Liver (tissue), 9 donors: ENCODE results near the gene HAND2. TPM values are rescaled to one million over a fixed set of nuclear protein-coding genes. Genes with fewer than 3 reads are reported as not detected.

Experiments
- DNase-seq: peaks from one replicate; pipeline ENCODE4 v3.0.0-alpha.2; 2017; ENCODE audit warnings: low spot score
- H3K27ac ChIP-seq, 2 donors: one replicate each; pipeline ENCODE4 v1.7.0; 2013; ENCODE audit warnings: inconsistent platforms in 2 of 2, low read length in 2 of 2, control low read depth in 1 of 2, low read depth in 1 of 2, mild to moderate bottlenecking in 1 of 2
- H3K27me3 ChIP-seq, 4 donors: one replicate each; pipeline versions ENCODE4 v1.6.1 to v1.7.0; 2013; ENCODE audit warnings: low read length in 3 of 4, inconsistent platforms in 1 of 4, mild to moderate bottlenecking in 1 of 4, moderate library complexity in 1 of 4; ENCODE audit not compliant: control insufficient read depth in 4 of 4, insufficient read depth in 4 of 4
- H3K36me3 ChIP-seq, 4 donors: one replicate each; pipeline versions ENCODE4 v1.6.1 to v1.7.0; 2013; ENCODE audit warnings: low read length in 3 of 4, mild to moderate bottlenecking in 3 of 4, low read depth in 1 of 4, moderate library complexity in 1 of 4; ENCODE audit not compliant: control insufficient read depth in 4 of 4, insufficient read depth in 3 of 4
- H3K4me1 ChIP-seq, 4 donors: one replicate each; pipeline versions ENCODE4 v1.6.1 to v1.7.0; 2013; ENCODE audit warnings: low read length in 3 of 4, mild to moderate bottlenecking in 3 of 4, moderate library complexity in 1 of 4; ENCODE audit not compliant: control insufficient read depth in 4 of 4, insufficient read depth in 4 of 4
- H3K4me3 ChIP-seq, 3 donors: one replicate each; pipeline versions ENCODE4 v1.6.1 to v1.7.0; 2013; ENCODE audit warnings: low read length in 3 of 3, control low read depth in 1 of 3, low read depth in 1 of 3, mild to moderate bottlenecking in 1 of 3
- H3K9ac ChIP-seq, 2 donors: one replicate each; pipeline ENCODE4 v1.7.0; 2013; ENCODE audit warnings: low read length in 2 of 2, mild to moderate bottlenecking in 2 of 2, moderate library complexity in 2 of 2, control low read depth in 1 of 2, low read depth in 1 of 2
- H3K9me3 ChIP-seq, 4 donors: one replicate each; pipeline versions ENCODE4 v1.6.1 to v1.7.0; 2013; ENCODE audit warnings: low read length in 3 of 4; ENCODE audit not compliant: control insufficient read depth in 4 of 4
- ATF3 ChIP-seq: IDR thresholded peaks from 2 replicates; pipeline ENCODE4 v1.6.1; 2016; ENCODE audit warnings: antibody characterized with exemption
- EGR1 ChIP-seq, 2 donors: IDR thresholded peaks; 2 replicates each; pipeline ENCODE4 v1.6.1; 2016 to 2018; ENCODE audit warnings: antibody characterized with exemption in 2 of 2, low read depth in 2 of 2
- FOXA1 ChIP-seq: IDR thresholded peaks from 2 replicates; pipeline ENCODE4 v1.6.1; 2016; ENCODE audit warnings: antibody characterized with exemption
- FOXA2 ChIP-seq: IDR thresholded peaks from 2 replicates; pipeline ENCODE4 v1.6.1; 2016; ENCODE audit warnings: antibody characterized with exemption
- GABPA ChIP-seq, 2 donors: IDR thresholded peaks in 1 of 2; conservative IDR thresholded peaks in 1 of 2; 2 replicates each; pipeline ENCODE4 v1.6.1; 2016; ENCODE audit warnings: antibody characterized with exemption in 2 of 2, mild to moderate bottlenecking in 1 of 2, moderate library complexity in 1 of 2
- HNF4G ChIP-seq: IDR thresholded peaks from 2 replicates; pipeline ENCODE4 v1.6.1; 2016; ENCODE audit warnings: antibody characterized with exemption
- JUND ChIP-seq, 2 donors: IDR thresholded peaks; 2 replicates each; pipeline ENCODE4 v1.6.1; 2016; ENCODE audit warnings: antibody characterized with exemption in 2 of 2
- MAX ChIP-seq: IDR thresholded peaks from 2 replicates; pipeline ENCODE4 v1.6.1; 2016; ENCODE audit warnings: antibody characterized with exemption
- NR2F2 ChIP-seq: IDR thresholded peaks from 2 replicates; pipeline ENCODE4 v1.6.1; 2016; ENCODE audit warnings: antibody characterized with exemption
- RAD21 ChIP-seq, 2 donors: IDR thresholded peaks; 2 replicates each; pipeline ENCODE4 v1.6.1; 2016; ENCODE audit warnings: antibody characterized with exemption in 2 of 2, mild to moderate bottlenecking in 2 of 2
- REST ChIP-seq: IDR thresholded peaks from 2 replicates; pipeline ENCODE4 v1.6.1; 2016; ENCODE audit warnings: antibody characterized with exemption, mild to moderate bottlenecking
- RXRA ChIP-seq, 2 donors: IDR thresholded peaks; 2 replicates each; pipeline ENCODE4 v1.6.1; 2017 to 2018; ENCODE audit warnings: antibody characterized with exemption in 2 of 2, mild to moderate bottlenecking in 1 of 2
- SP1 ChIP-seq: IDR thresholded peaks from 2 replicates; pipeline ENCODE4 v1.6.1; 2018; ENCODE audit warnings: antibody characterized with exemption, mild to moderate bottlenecking
- TAF1 ChIP-seq: conservative IDR thresholded peaks from 2 replicates; pipeline ENCODE4 v1.6.1; 2016; ENCODE audit warnings: antibody characterized with exemption, mild to moderate bottlenecking
- YY1 ChIP-seq: IDR thresholded peaks from 2 replicates; pipeline ENCODE4 v1.6.1; 2016; ENCODE audit warnings: antibody characterized with exemption, mild to moderate bottlenecking
- ZBTB33 ChIP-seq: IDR thresholded peaks from 2 replicates; pipeline ENCODE4 v1.6.1; 2016; ENCODE audit warnings: antibody characterized with exemption
- WGBS: extraction: QIAGEN DNeasy Blood & Tissue Kit; methylation state at CpG from one replicate; pipeline ENCODE4 v1.1.7; 2013; 5-methylcytosine and 5-hydroxymethylcytosine counted together
- polyA plus RNA-seq, 2 donors: library from polyadenylated mRNA; stranded (reverse) in 1 of 2; unstranded in 1 of 2; fragments of 200-250 nt in 1 of 2; fragments of >200 nt in 1 of 2; fragmentation: Nextera tagmentation in 1 of 2; extraction: Ambion mirVana in 1 of 2; gene quantifications; one replicate each; pipeline versions ENCODE4 v1.2.1 to v1.2.3, GENCODE V29; 2013 to 2015
- total RNA-seq, 2 donors: library from RNA; depleted of rRNA; stranded (reverse); fragments of >200 nt; gene quantifications; one replicate each; pipeline ENCODE4 v1.2.3, GENCODE V29; 2014
- donor health status: healthy.
- donor health status: healthy.
- donor health status: healthy.
- donor health status: healthy.
- donor health status: healthy.

HAND2 gene
- total and polyA plus RNA-seq, 4 donors, result 2.1 to 4.7 (median 3.7) TPM

- H3K4me1 ChIP-seq, result no peaks in the 10 kb centered on the region
- 28% methylated on average over 4 of the region's 4 CpGs for WGBS
- no peak overlapping the region for H3K9ac ChIP-seq
- H3K27ac ChIP-seq, result peak overlapping the region in 1 of 2 donors; percentile 23
- no peak for DNase-seq
- H3K27me3 ChIP-seq, result peaks cover 2 to 18% (median 14%) of the 10 kb centered on the region in 4 donors
- TF ChIP-seq YY1, result no peak
- no peak for TF ChIP-seq SP1
- TF ChIP-seq FOXA2, result no peak
- TF ChIP-seq REST, result no peak
- TF ChIP-seq FOXA1, result no peak
- no peak for TF ChIP-seq MAX
- TF ChIP-seq JUND (IDR thresholded peaks at IDR 0.05), result no peak
- TF ChIP-seq NR2F2, result no peak
- no peak for TF ChIP-seq EGR1 (IDR thresholded peaks at IDR 0.05; ENCODE audit: low read depth in 2 of 2)
- TF ChIP-seq RAD21 (IDR thresholded peaks at IDR 0.05), result no peak
- TF ChIP-seq HNF4G, result no peak
- no peak for TF ChIP-seq GABPA (IDR thresholded peaks at IDR 0.05 in 1 of 2, conservative IDR thresholded peaks at IDR 0.05 in 1 of 2)
- no peak for TF ChIP-seq ZBTB33
- TF ChIP-seq RXRA (IDR thresholded peaks at IDR 0.05), result no peak
- no peak for TF ChIP-seq ATF3
- no peak for TF ChIP-seq TAF1
- no peaks in the 10 kb centered on the region for H3K9me3 ChIP-seq
- H3K4me3 ChIP-seq, result no peak overlapping the region
- H3K36me3 ChIP-seq, result no peaks in the 10 kb centered on the region
These were observed 14.6 kb downstream of the HAND2 start for GRCh38 chr4:173515458-173515857.

GRCh38 chr4:173514641-173515217, 15.3 kb downstream of the HAND2 start:
- Histone ChIP-seq H3K27me3 (peaks cover 2 to 20% (median 14%) of the 10 kb centered on the region in 4 donors), H3K4me1 (peaks cover 0 to 1% (median 0%) of the 10 kb centered on the region in 4 donors), H3K36me3 (no peaks in the 10 kb centered on the region), H3K9me3 (no peaks in the 10 kb centered on the region), H3K9ac (no peak overlapping the region), H3K27ac (no peak overlapping the region), H3K4me3 (no peak overlapping the region)
- no peak for DNase-seq
- TF ChIP-seq ZBTB33 (no peak), EGR1 (IDR thresholded peaks at IDR 0.05; ENCODE audit: low read depth in 2 of 2) (no peak), FOXA2 (no peak)
- WGBS, result 11% methylated on average over 4 of the region's 4 CpGs
